Mammary epithelial cell (primary cell): Measurements from ENCODE around the gene LHFPL2.

Experiments used
- CTCF ChIP-seq, 2 donors: IDR thresholded peaks in 1 of 2; conservative IDR thresholded peaks in 1 of 2; 2 replicates each; pipeline ENCODE4 v1.5.1; 2011 to 2012; ENCODE audit warnings: inconsistent platforms in 2 of 2, low read length in 2 of 2, mild to moderate bottlenecking in 2 of 2, control low read depth in 1 of 2, low read depth in 1 of 2; ENCODE audit not compliant: insufficient read depth in 1 of 2; ENCODE audit errors: extremely low read depth in 1 of 2
- EZH2 ChIP-seq: IDR thresholded peaks from 2 replicates; pipeline ENCODE4 v1.6.1; 2012; ENCODE audit warnings: low read length, inconsistent platforms, borderline replicate concordance

- TF ChIP-seq CTCF (conservative IDR thresholded peaks at IDR 0.05 in 1 of 2, IDR thresholded peaks at IDR 0.05 in 1 of 2; ENCODE audit: extremely low read depth in 1 of 2, insufficient read depth in 1 of 2, low read depth in 1 of 2, low read length in 2 of 2) = no peak
- TF ChIP-seq EZH2 = no peak
Observed at GRCh38 chr5:78547731-78548615, 100.6 kb downstream of the LHFPL2 start.
